Prostate gland (tissue), 2 donors: Measurements from ENCODE around the gene HNRNPA1. TPM values are rescaled to one million over a fixed set of nuclear protein-coding genes. Genes with fewer than 3 reads are reported as not detected.
A peak's percentile ranks its signal among the peaks of the same experiment; 100 is the strongest.

Experiments
- DNase-seq: peaks from one replicate; pipeline ENCODE4 v3.0.0-alpha.2; 2019; ENCODE audit warnings: low spot score
- H3K27ac ChIP-seq, 2 donors: fragments of 200-600 bp; sonication (generic); 2 replicates each; pipeline ENCODE4 v1.5.1; 2017 to 2019
- H3K27me3 ChIP-seq: fragments of 200-600 bp; sonication (generic); replicated peaks from 2 replicates; pipeline ENCODE4 v1.5.1; 2019; ENCODE audit not compliant: insufficient read depth
- H3K36me3 ChIP-seq, 2 donors: fragments of 200-600 bp; sonication (generic); 1 replicate in 1 of 2; 2 replicates in 1 of 2; pipeline versions ENCODE4 v1.5.1 to v1.8.1; 2017 to 2019
- H3K4me1 ChIP-seq: fragments of 200-600 bp; sonication (generic); replicated peaks from 2 replicates; pipeline ENCODE4 v1.5.1; 2019
- H3K4me3 ChIP-seq, 2 donors: fragments of 200-600 bp; sonication (generic); 2 replicates each; pipeline ENCODE4 v1.5.1; 2017 to 2019
- H3K9me3 ChIP-seq: fragments of 200-600 bp; sonication (generic); 2 replicates; pipeline ENCODE4 v1.5.1; 2017
- CTCF ChIP-seq, 4 experiments: fragments of 200-600 bp in 2 of 4; fragments of 450-650 bp in 2 of 4; sonication (generic) in 2 of 4; IDR thresholded peaks; 1 replicate in 3 of 4; 2 replicates in 1 of 4; pipeline ENCODE4 v1.5.1; 2016 to 2019; ENCODE audit warnings: antibody characterized with exemption in 4 of 4, mild to moderate bottlenecking in 2 of 4, moderate library complexity in 2 of 4
- POLR2A ChIP-seq: fragments of 450-650 bp; IDR thresholded peaks from one replicate; pipeline ENCODE4 v1.6.1; 2016; ENCODE audit warnings: antibody characterized with exemption, mild to moderate bottlenecking
- POLR2AphosphoS5 ChIP-seq: sonication (generic); formaldehyde crosslinking; IDR thresholded peaks from one replicate; pipeline ENCODE4 v1.6.1; 2017; ENCODE audit warnings: antibody characterized with exemption
- WGBS: methylation state at CpG from one replicate; pipeline ENCODE4 v1.1.5; 2018; 5-methylcytosine and 5-hydroxymethylcytosine counted together
- intact Hi-C: fragments of 100-400 bp; cut with DNase I; formaldehyde crosslinking; loops from one replicate; pipeline ENCODE4 v1.14.2; 2022
- total RNA-seq, 2 donors: library from RNA; depleted of rRNA; stranded (reverse); fragments of >200 nt; gene quantifications; one replicate each; pipeline ENCODE4 v1.1.0, GENCODE V29; 2016

Gene HNRNPA1
- total RNA-seq, 2 donors from 2014 or later: 419 to 726 TPM

GRCh38 chr12:54299515-54300224, 19.1 kb downstream of the HNRNPA1 start:
- Histone ChIP-seq H3K27me3 (no peaks in the 10 kb centered on the region), H3K4me3 (no peak overlapping the region), H3K4me1 (no peaks in the 10 kb centered on the region), H3K9me3 (no peaks in the 10 kb centered on the region), H3K36me3 (no peaks in the 10 kb centered on the region), H3K27ac (no peak overlapping the region)
- 74% methylated on average over 8 of the region's 8 CpGs for WGBS
- DNase-seq: no peak
- no peak for TF ChIP-seq POLR2AphosphoS5
- TF ChIP-seq POLR2A: no peak
- no peak for TF ChIP-seq CTCF (IDR thresholded peaks at IDR 0.05)
- intact Hi-C loops: no loop called here

- intact Hi-C loops: no loop called here
- no peaks in the 10 kb centered on the region for H3K9me3 ChIP-seq
- no peaks in the 10 kb centered on the region for H3K36me3 ChIP-seq
- no peak for DNase-seq
- no peak overlapping the region for H3K27ac ChIP-seq
- TF ChIP-seq POLR2AphosphoS5: no peak
- TF ChIP-seq CTCF (IDR thresholded peaks at IDR 0.05): no peak
- no peak for TF ChIP-seq POLR2A
- WGBS: 65% methylated on average over 3 of the region's 3 CpGs
- no peak overlapping the region for H3K4me3 ChIP-seq
- no peaks in the 10 kb centered on the region for H3K27me3 ChIP-seq
- no peaks in the 10 kb centered on the region for H3K4me1 ChIP-seq
Measured at GRCh38 chr12:54300225-54300731, 19.8 kb downstream of the HNRNPA1 start.

GRCh38 chr12:54300732-54301427, 20.4 kb downstream of the HNRNPA1 start, which contains the start of gene NFE2:
Gene NFE2 (minus strand): TSS chr12:54301015. CDS start chr12:54295248, 5,767 bp downstream.
- intact Hi-C loops: no loop called here
- no peaks in the 10 kb centered on the region for H3K9me3 ChIP-seq
- DNase-seq: peak; percentile 30
- 9% methylated on average over 26 of the region's 26 CpGs for WGBS
- H3K4me1 ChIP-seq: no peaks in the 10 kb centered on the region
- no peaks in the 10 kb centered on the region for H3K27me3 ChIP-seq
- H3K36me3 ChIP-seq: no peaks in the 10 kb centered on the region
- no peak within 1 kb of the TSS for H3K27ac ChIP-seq
- TF ChIP-seq CTCF (IDR thresholded peaks at IDR 0.05) (peak in 1 of 4 experiments; percentile 11), POLR2A (no peak)
- H3K4me3 ChIP-seq: no peak within 1 kb of the TSS

- H3K36me3 ChIP-seq: no peaks in the 10 kb centered on the region
- DNase-seq: no peak
- no peak for TF ChIP-seq CTCF (IDR thresholded peaks at IDR 0.05)
- TF ChIP-seq POLR2AphosphoS5: no peak
- no peak for TF ChIP-seq POLR2A
- WGBS: 68% methylated on average over 1 of the region's 1 CpG
- no peaks in the 10 kb centered on the region for H3K9me3 ChIP-seq
- H3K27ac ChIP-seq: no peak overlapping the region
- H3K4me3 ChIP-seq: no peak overlapping the region
- intact Hi-C loops: no loop called here
- no peaks in the 10 kb centered on the region for H3K27me3 ChIP-seq
- H3K4me1 ChIP-seq: no peaks in the 10 kb centered on the region
Measured at GRCh38 chr12:54301428-54302048, 21.0 kb downstream of the HNRNPA1 start.
